B cell (primary cell): Measurements from ENCODE around the gene LAYN. TPM values are rescaled to one million over a fixed set of nuclear protein-coding genes. Genes with fewer than 3 reads are reported as not detected.

Experiments
- ATAC-seq: fragments of 200-7000 bp; cut with Tn5 transposase; one replicate; pipeline ENCODE4 v1.10.0; 2021; ENCODE audit warnings: low read depth, mild to moderate bottlenecking, moderate number of reproducible peaks, moderate library complexity
- CTCF ChIA-PET: fragments of 350-600 bp; sonication (Branson Sonifier 250); formaldehyde crosslinking; loops from one replicate; lab custom pipeline; 2021; ENCODE audit warnings: antibody characterized with exemption, inconsistent platforms; lab: Charles Lee
- POLR2A ChIA-PET: fragments of 350-600 bp; sonication (Branson Sonifier 250); formaldehyde crosslinking; loops from one replicate; lab custom pipeline; 2021; ENCODE audit warnings: antibody characterized with exemption; lab: Charles Lee
- DNase-seq: peaks from one replicate; pipeline ENCODE4 v3.0.0; 2013
- H2AFZ ChIP-seq: 2 replicates; pipeline ENCODE4 v1.6.1; 2012; ENCODE audit warnings: mild to moderate bottlenecking, low read depth, low read length; ENCODE audit not compliant: insufficient read depth, poor library complexity, severe bottlenecking
- H3K27ac ChIP-seq, 2 donors: 1 replicate in 1 of 2; 2 replicates in 1 of 2; pipeline ENCODE4 v1.5.1; 2012 to 2013; ENCODE audit warnings: low read length in 2 of 2, mild to moderate bottlenecking in 2 of 2, moderate library complexity in 1 of 2
- H3K27me3 ChIP-seq, 4 experiments: fragments of 200-600 bp in 1 of 4; sonication (generic) in 1 of 4; replicated peaks in 1 of 4; 1 replicate in 2 of 4; 2 replicates in 2 of 4; pipeline versions ENCODE4 v1.6.1 to v1.7.0; 2013 to 2016; ENCODE audit warnings: low read length in 3 of 4, mild to moderate bottlenecking in 2 of 4, mixed read lengths in 1 of 4, moderate library complexity in 1 of 4; ENCODE audit not compliant: insufficient read depth in 4 of 4, control insufficient read depth in 3 of 4; ENCODE audit errors: control extremely low read depth in 1 of 4
- H3K36me3 ChIP-seq, 2 experiments: replicated peaks in 1 of 2; 1 replicate in 1 of 2; 2 replicates in 1 of 2; pipeline versions ENCODE4 v1.6.1 to v1.7.1; 2013; ENCODE audit warnings: low read length in 1 of 2; ENCODE audit not compliant: insufficient read depth in 2 of 2, control insufficient read depth in 1 of 2; ENCODE audit errors: control extremely low read depth in 1 of 2, extremely low read depth in 1 of 2
- H3K4me1 ChIP-seq, 2 donors: fragments of 200-600 bp in 1 of 2; sonication (generic) in 1 of 2; 1 replicate in 1 of 2; 2 replicates in 1 of 2; pipeline versions ENCODE4 v1.5.1 to v1.6.1; 2013 to 2017; ENCODE audit warnings: low read length in 2 of 2; ENCODE audit not compliant: control insufficient read depth in 2 of 2, insufficient read depth in 2 of 2
- H3K4me2 ChIP-seq: replicated peaks from 2 replicates; pipeline ENCODE3; 2012; ENCODE audit warnings: mild to moderate bottlenecking, low read depth, low read length; ENCODE audit not compliant: poor library complexity, severe bottlenecking
- H3K4me3 ChIP-seq, 5 experiments: fragments of 200-600 bp in 1 of 5; sonication (generic) in 1 of 5; 1 replicate in 3 of 5; 2 replicates in 2 of 5; pipeline versions ENCODE4 v1.5.1 to v1.7.0; 2011 to 2016; ENCODE audit warnings: low read length in 4 of 5, mild to moderate bottlenecking in 4 of 5, low read depth in 2 of 5, control low read depth in 1 of 5, moderate library complexity in 1 of 5; ENCODE audit not compliant: insufficient read depth in 1 of 5; ENCODE audit errors: control extremely low read depth in 1 of 5, extremely low read depth in 1 of 5
- H3K79me2 ChIP-seq: fragments of 200-600 bp; sonication (generic); one replicate; pipeline ENCODE4 v1.6.0; 2016; ENCODE audit warnings: low read length; ENCODE audit not compliant: control insufficient read depth, insufficient read depth
- H3K9ac ChIP-seq: fragments of 200-600 bp; sonication (generic); 2 replicates; pipeline ENCODE4 v1.6.1; 2017; ENCODE audit warnings: mild to moderate bottlenecking, low read length, moderate library complexity
- H3K9me3 ChIP-seq, 3 donors: one replicate each; pipeline versions ENCODE4 v1.6.1 to v1.7.1; 2013; ENCODE audit warnings: low read length in 2 of 3; ENCODE audit not compliant: control insufficient read depth in 2 of 3, insufficient read depth in 1 of 3; ENCODE audit errors: control extremely low read depth in 1 of 3
- H4K20me1 ChIP-seq: 2 replicates; pipeline ENCODE4 v1.6.0; 2012; ENCODE audit warnings: mild to moderate bottlenecking, low read length; ENCODE audit not compliant: insufficient read depth, control insufficient read depth, poor library complexity, severe bottlenecking
- H3K27ac Mint-ChIP-seq: one replicate; pipeline ENCODE4 v1.8.0; 2021; ENCODE audit warnings: mixed read lengths
- H3K27me3 Mint-ChIP-seq: one replicate; pipeline ENCODE4 v1.8.0; 2021; ENCODE audit warnings: mixed read lengths
- H3K4me1 Mint-ChIP-seq: one replicate; pipeline ENCODE4 v1.8.0; 2021; ENCODE audit warnings: mixed read lengths
- H3K4me3 Mint-ChIP-seq: one replicate; pipeline ENCODE4 v1.8.0; 2021; ENCODE audit warnings: mixed read lengths
- H3K9me3 Mint-ChIP-seq: one replicate; pipeline ENCODE4 v1.8.0; 2022; ENCODE audit warnings: mixed read lengths; ENCODE audit not compliant: insufficient read depth
- CTCF ChIP-seq: fragments of 200-600 bp; IDR thresholded peaks from one replicate; pipeline ENCODE4 v1.8.0; 2022; ENCODE audit warnings: antibody characterized with exemption, mild to moderate bottlenecking
- EZH2 ChIP-seq: IDR thresholded peaks from 2 replicates; pipeline ENCODE4 v1.6.1; 2012; ENCODE audit warnings: borderline replicate concordance, low read depth, mild to moderate bottlenecking, moderate library complexity, low read length; ENCODE audit not compliant: insufficient read depth, poor library complexity, severe bottlenecking
- WGBS: methylation state at CpG from one replicate; pipeline ENCODE4 v1.1.5; 2013; ENCODE audit warnings: missing lambda C conversion rate; ENCODE audit not compliant: insufficient coverage; 5-methylcytosine and 5-hydroxymethylcytosine counted together
- intact Hi-C: fragments of 100-400 bp; cut with micrococcal nuclease; formaldehyde crosslinking; loops from one replicate; pipeline ENCODE4 v1.10.0; 2022
- polyA plus RNA-seq: library from polyadenylated mRNA; depleted of rRNA; stranded (reverse); fragments of >200 nt; gene quantifications from 2 replicates; pipeline ENCODE4 v1.2.3, GENCODE V29; 2012
- total RNA-seq, 2 donors: library from RNA; stranded (reverse); fragments of 120-200 nt in 1 of 2; gene quantifications; 1 replicate in 1 of 2; 2 replicates in 1 of 2; pipeline versions ENCODE4 v1.2.3 to v1.2.4, GENCODE V29; 2013 to 2022

The LAYN gene
- total and polyA plus RNA-seq, 2 donors (not counting 1 experiment from before 2014, with no cell fraction given): not detected

GRCh38 chr11:111539426-111540113 lies 950 bp upstream of the LAYN start:
- CTCF ChIA-PET: no interaction called here
- H3K9me3 Mint-ChIP-seq: no peaks in the 10 kb centered on the region
- intact Hi-C loops: no loop called here
- ATAC-seq: no peak
- WGBS: 85% methylated on average over 5 of the region's 9 CpGs
- peaks cover 80% of the 10 kb centered on the region for H3K27me3 Mint-ChIP-seq
- Histone ChIP-seq H2AFZ (no peak overlapping the region), H3K9ac (peak overlapping the region; percentile 55), H3K36me3 (no peaks in the 10 kb centered on the region), H3K4me3 (peak overlapping the region in 1 of 5 experiments; percentile 50), H4K20me1 (no peaks in the 10 kb centered on the region), H3K9me3 (peaks cover 0 to 7% (median 0%) of the 10 kb centered on the region in 3 donors), H3K4me1 (peaks cover 20 to 28% of the 10 kb centered on the region in 2 donors), H3K4me2 (peak overlapping the region; percentile 84), H3K27me3 (peaks cover 0 to 52% (median 45%) of the 10 kb centered on the region in 4 experiments), H3K27ac (no peak overlapping the region), H3K79me2 (no peaks in the 10 kb centered on the region)
- H3K4me1 Mint-ChIP-seq: peaks cover 11% of the 10 kb centered on the region
- DNase-seq: no peak
- no peak overlapping the region for H3K27ac Mint-ChIP-seq
- H3K4me3 Mint-ChIP-seq: peak overlapping the region; percentile 68
- POLR2A ChIA-PET: no interaction called here
- no peak for TF ChIP-seq CTCF
- no peak for TF ChIP-seq EZH2

- H3K9me3 Mint-ChIP-seq: no peaks in the 10 kb centered on the region
- H3K27me3 Mint-ChIP-seq: peaks cover 77% of the 10 kb centered on the region
- peaks cover 11% of the 10 kb centered on the region for H3K4me1 Mint-ChIP-seq
- DNase-seq: no peak
- no peak overlapping the region for H3K27ac ChIP-seq
- H3K4me1 ChIP-seq: peaks cover 20 to 28% of the 10 kb centered on the region in 2 donors
- no peaks in the 10 kb centered on the region for H3K79me2 ChIP-seq
- no peaks in the 10 kb centered on the region for H4K20me1 ChIP-seq
- peak overlapping the region in 4 of 5 experiments; percentile 7 to 50 (median 38) for H3K4me3 ChIP-seq
- intact Hi-C loops: no loop called here
- peak overlapping the region; percentile 67 for H2AFZ ChIP-seq
- POLR2A ChIA-PET: no interaction called here
- ATAC-seq: no peak
- peak overlapping the region; percentile 71 for H3K4me3 Mint-ChIP-seq
- no peak overlapping the region for H3K27ac Mint-ChIP-seq
- H3K9ac ChIP-seq: peak overlapping the region; percentile 55
- WGBS: 2% methylated on average over 22 of the region's 22 CpGs
- H3K36me3 ChIP-seq: no peaks in the 10 kb centered on the region
- H3K9me3 ChIP-seq: peaks cover 0 to 7% (median 0%) of the 10 kb centered on the region in 3 donors
- CTCF ChIA-PET: no interaction called here
- peak overlapping the region; percentile 84 for H3K4me2 ChIP-seq
- TF ChIP-seq EZH2: no peak
- TF ChIP-seq CTCF: no peak
- peaks cover 0 to 52% (median 47%) of the 10 kb centered on the region in 4 experiments for H3K27me3 ChIP-seq
Measured at GRCh38 chr11:111540937-111541253, 375 bp downstream of the LAYN start.
